HEK293T (cell line): Measurements from ENCODE around the gene KCNQ1.

ENCODE experiments used
- BHLHE40 ChIP-seq: fragments of 450-650 bp; IDR thresholded peaks from 2 replicates; pipeline ENCODE4 v1.6.1; 2016; ENCODE audit warnings: mild to moderate bottlenecking, moderate library complexity, borderline replicate concordance
- ELF4 ChIP-seq: fragments of 450-650 bp; IDR thresholded peaks from 2 replicates; pipeline ENCODE4 v1.6.1; 2017; ENCODE audit warnings: antibody characterized with exemption
- FOXM1 ChIP-seq: fragments of 450-650 bp; IDR thresholded peaks from 2 replicates; pipeline ENCODE4 v1.6.1; 2017; ENCODE audit warnings: mild to moderate bottlenecking, borderline replicate concordance
- L3MBTL2 ChIP-seq: fragments of 450-650 bp; conservative IDR thresholded peaks from 2 replicates; pipeline ENCODE4 v1.6.1; 2016; ENCODE audit warnings: mild to moderate bottlenecking
- NFRKB ChIP-seq: fragments of 450-650 bp; IDR thresholded peaks from 2 replicates; pipeline ENCODE4 v1.6.1; 2016; ENCODE audit warnings: mild to moderate bottlenecking, moderate library complexity
- SP1 ChIP-seq: fragments of 450-650 bp; IDR thresholded peaks from 2 replicates; pipeline ENCODE4 v1.6.1; 2017
- SUZ12 ChIP-seq: fragments of 450-650 bp; IDR thresholded peaks from 2 replicates; pipeline ENCODE4 v1.6.1; 2016; ENCODE audit warnings: mild to moderate bottlenecking
- TARDBP ChIP-seq: fragments of 450-650 bp; IDR thresholded peaks from 2 replicates; pipeline ENCODE4 v1.6.1; 2016

DNA sequence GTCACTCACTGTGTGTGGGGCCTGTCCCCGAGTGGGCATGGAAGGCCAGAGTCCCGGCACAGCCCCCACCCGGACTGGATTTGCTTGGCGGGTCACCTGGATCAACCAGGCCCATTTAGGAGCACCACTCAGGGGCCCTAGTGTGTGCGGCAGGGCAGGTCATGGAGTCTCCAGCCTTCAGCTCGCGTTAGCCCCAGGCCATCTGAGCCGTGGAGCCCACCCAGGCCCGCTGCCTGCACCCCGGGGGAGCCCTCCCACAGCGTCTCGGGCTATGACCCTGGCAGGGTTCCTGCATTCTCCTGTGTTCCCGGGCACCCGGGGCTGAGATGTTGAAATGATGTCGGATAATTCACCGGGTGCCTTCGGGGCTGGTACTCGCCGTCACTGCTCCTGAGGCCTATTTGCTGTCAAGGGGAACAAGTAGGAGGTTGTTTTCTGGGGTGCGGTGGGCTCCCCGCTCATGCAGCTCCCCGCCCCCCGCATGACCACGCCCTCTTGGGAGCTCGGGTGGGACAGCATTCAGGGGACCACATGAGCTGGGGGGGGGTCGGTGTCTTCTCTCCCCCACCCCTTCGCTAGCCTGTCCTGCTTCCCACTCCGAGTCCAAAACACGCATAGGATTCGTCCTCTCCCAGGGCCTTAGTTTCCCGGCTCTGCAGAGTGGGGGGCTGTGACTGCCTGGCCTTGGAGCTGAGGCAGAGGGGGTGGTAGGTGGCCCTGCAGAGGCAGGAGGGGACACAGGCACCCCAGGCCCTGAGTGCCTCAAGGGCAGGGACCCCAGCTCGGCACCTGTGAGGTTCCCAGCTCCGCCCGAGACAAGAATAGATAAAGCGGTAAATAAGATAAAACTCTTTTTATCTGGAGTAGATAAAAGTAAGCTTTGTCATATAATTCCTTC is 77.2 kb downstream of the KCNQ1 start:
- TF ChIP-seq SUZ12 (no peak), FOXM1 (no peak), BHLHE40 (no peak), SP1 (no peak), TARDBP (no peak), ELF4 (no peak), NFRKB (no peak), L3MBTL2 (no peak)
